ENCODE measurements around the gene WAC.

The WAC gene

DNA sequence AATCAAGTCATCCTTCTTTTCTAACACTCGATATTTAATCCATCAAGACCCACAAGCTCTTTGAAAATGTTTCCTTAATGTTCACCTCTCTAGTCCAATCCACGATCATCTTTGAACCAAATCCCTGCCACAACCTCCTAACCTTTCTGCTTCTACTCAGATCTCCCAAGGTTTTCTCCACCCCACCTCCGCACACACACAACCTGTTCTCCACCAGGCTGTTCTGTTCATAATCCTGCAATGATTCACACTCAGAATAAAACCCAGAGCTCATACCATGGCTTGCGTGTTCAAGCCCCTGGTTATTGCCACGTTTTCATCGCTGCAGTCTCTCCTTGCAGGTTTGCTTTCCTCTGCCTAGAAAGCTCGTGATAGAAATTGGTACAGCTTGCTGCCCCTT is 90.6 kb downstream of the WAC start:
- Histone ChIP-seq H3K9me3 (ENCODE audit: insufficient read depth, low read depth, low read length) (no peaks in the 10 kb centered on the region), H3K36me3 (ENCODE audit: insufficient read depth, low read depth, low read length) (peaks cover 30% of the 10 kb centered on the region), H3K27ac (ENCODE audit: low read length) (no peak overlapping the region), H3K4me1 (ENCODE audit: insufficient read depth, low read length) (no peaks in the 10 kb centered on the region), H3K4me3 (ENCODE audit: low read length) (no peak overlapping the region), H3K9ac (ENCODE audit: low read depth, low read length) (no peak overlapping the region), H3K27me3 (ENCODE audit: insufficient read depth, low read length) (no peaks in the 10 kb centered on the region)

GRCh38 chr10:28624351-28624750 is 91.4 kb downstream of the WAC start:
- Histone ChIP-seq H3K27ac (ENCODE audit: low read length) (no peak overlapping the region), H3K4me1 (ENCODE audit: insufficient read depth, low read length) (no peaks in the 10 kb centered on the region), H3K27me3 (ENCODE audit: insufficient read depth, low read length) (no peaks in the 10 kb centered on the region), H3K9me3 (ENCODE audit: insufficient read depth, low read depth, low read length) (no peaks in the 10 kb centered on the region), H3K9ac (ENCODE audit: low read depth, low read length) (no peak overlapping the region), H3K4me3 (ENCODE audit: low read length) (no peak overlapping the region), H3K36me3 (ENCODE audit: insufficient read depth, low read depth, low read length) (peaks cover 23% of the 10 kb centered on the region)

DNA sequence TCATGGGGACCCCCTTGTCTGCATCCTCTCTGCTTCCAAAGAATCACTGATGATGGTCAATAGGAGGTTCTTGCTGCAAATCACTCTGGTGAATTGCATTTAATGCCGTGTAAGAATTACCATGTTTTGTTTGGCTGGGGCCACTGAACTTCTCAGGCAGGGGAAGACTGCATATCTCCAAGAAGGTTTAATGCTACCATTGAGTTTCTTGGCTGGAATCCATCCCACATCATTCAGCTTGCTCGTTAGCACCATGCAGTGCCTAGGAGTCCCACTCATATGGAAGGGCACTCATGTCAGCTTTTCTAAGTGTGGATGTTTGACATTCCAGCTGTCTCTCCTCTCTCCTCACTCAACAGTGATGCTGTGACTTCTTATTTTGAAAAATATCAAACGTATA is 94.2 kb downstream of the WAC start:
- no peaks in the 10 kb centered on the region for H3K4me1 ChIP-seq (ENCODE audit: insufficient read depth, low read length)
- no peaks in the 10 kb centered on the region for H3K36me3 ChIP-seq (ENCODE audit: insufficient read depth, low read depth, low read length)
- no peak overlapping the region for H3K9ac ChIP-seq (ENCODE audit: low read depth, low read length)
- H3K27ac ChIP-seq (ENCODE audit: low read length): no peak overlapping the region
- H3K27me3 ChIP-seq (ENCODE audit: insufficient read depth, low read length): no peaks in the 10 kb centered on the region
- H3K9me3 ChIP-seq (ENCODE audit: insufficient read depth, low read depth, low read length): no peaks in the 10 kb centered on the region
- H3K4me3 ChIP-seq (ENCODE audit: low read length): no peak overlapping the region

GRCh38 chr10:28628184-28628893 is 95.4 kb downstream of the WAC start:
- Histone ChIP-seq H3K9ac (ENCODE audit: low read depth, low read length) (no peak overlapping the region), H3K27me3 (ENCODE audit: insufficient read depth, low read length) (no peaks in the 10 kb centered on the region), H3K4me1 (ENCODE audit: insufficient read depth, low read length) (no peaks in the 10 kb centered on the region)

DNA sequence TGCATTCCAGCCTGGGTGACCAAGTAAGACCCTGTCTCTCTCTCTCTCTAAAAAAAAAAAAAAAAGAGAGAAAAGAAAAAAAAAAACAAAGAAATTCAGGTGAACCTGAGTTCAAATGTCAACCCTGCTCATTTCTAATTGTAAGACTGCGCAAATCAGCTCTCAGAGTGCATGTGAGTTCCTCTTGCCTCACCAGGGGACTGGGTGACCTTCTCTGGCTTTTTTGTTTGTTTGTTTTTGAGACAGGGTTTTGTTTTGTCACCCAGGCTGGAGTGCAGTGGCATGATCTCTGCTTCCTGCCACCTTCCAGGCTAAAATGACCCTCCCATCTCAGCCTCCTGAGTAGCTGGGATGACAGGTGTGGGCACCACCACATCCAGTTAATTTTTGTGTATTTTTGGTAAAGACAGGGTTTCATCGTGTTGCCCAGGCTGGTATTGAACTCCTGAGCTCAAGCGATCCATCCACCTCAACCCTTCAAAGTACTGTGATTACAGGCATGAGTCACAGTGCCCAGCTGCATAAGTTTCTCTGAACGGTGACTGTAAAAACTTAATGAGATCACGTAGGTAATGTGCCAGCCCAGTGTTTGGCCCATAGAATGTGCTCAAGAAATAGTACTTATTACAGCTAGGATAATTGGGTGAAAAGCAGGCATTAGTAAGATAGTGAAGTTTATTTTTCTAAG is 99.1 kb downstream of the WAC start:
- H3K9me3 ChIP-seq (ENCODE audit: insufficient read depth, low read depth, low read length): no peaks in the 10 kb centered on the region
- H3K27me3 ChIP-seq (ENCODE audit: insufficient read depth, low read length): no peaks in the 10 kb centered on the region
- H3K4me1 ChIP-seq (ENCODE audit: insufficient read depth, low read length): no peaks in the 10 kb centered on the region
- H3K36me3 ChIP-seq (ENCODE audit: insufficient read depth, low read depth, low read length): no peaks in the 10 kb centered on the region
- no peak overlapping the region for H3K27ac ChIP-seq (ENCODE audit: low read length)
- H3K9ac ChIP-seq (ENCODE audit: low read depth, low read length): no peak overlapping the region
- H3K4me3 ChIP-seq (ENCODE audit: low read length): no peak overlapping the region

More at GRCh38 chr10:28628184-28628893, 95.4 kb downstream of the WAC start:
- H3K4me3 ChIP-seq (ENCODE audit: low read length): no peak overlapping the region
- no peak overlapping the region for H3K27ac ChIP-seq (ENCODE audit: low read length)
- no peaks in the 10 kb centered on the region for H3K9me3 ChIP-seq (ENCODE audit: insufficient read depth, low read depth, low read length)
- no peaks in the 10 kb centered on the region for H3K36me3 ChIP-seq (ENCODE audit: insufficient read depth, low read depth, low read length)

DNA sequence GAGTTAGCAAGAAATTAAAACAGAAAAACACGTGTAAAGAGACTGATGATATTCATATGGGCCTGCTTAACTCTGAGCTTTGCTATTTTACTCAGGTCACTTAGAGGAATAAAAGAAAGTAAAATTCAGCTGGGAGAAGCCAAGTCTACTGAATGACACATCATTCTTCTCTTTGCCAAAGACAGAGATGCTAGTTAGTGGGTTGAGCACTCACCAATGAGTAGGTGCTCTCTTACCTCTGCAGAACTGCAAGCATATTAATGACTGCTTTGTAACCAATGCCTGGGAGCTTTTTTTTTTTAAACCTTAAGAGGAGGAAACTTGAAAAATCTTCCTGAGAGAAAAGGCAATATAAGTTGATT is 99.6 kb downstream of the WAC start:
- Histone ChIP-seq H3K9ac (ENCODE audit: low read depth, low read length) (no peak overlapping the region), H3K27ac (ENCODE audit: low read length) (no peak overlapping the region), H3K36me3 (ENCODE audit: insufficient read depth, low read depth, low read length) (no peaks in the 10 kb centered on the region), H3K4me3 (ENCODE audit: low read length) (no peak overlapping the region), H3K4me1 (ENCODE audit: insufficient read depth, low read length) (no peaks in the 10 kb centered on the region), H3K27me3 (ENCODE audit: insufficient read depth, low read length) (no peaks in the 10 kb centered on the region), H3K9me3 (ENCODE audit: insufficient read depth, low read depth, low read length) (no peaks in the 10 kb centered on the region)

DNA sequence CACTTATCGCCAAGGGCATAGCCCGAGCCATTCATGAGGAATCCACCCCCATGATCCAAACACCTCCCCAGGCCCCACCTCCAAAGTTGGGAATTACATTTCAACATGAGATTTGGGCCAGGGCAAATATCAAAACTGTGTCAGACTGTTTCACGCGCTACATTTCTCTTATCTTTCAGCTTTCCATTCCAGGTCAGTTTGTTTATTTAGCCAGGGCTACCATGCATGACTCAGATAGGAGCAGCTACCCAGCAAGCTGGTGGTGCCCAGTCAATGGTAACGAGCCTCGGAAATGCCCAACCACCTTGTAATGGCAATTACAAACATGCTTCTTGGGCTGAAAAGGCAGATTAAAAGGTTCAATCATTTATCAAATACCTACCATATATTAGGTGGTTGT is 100.8 kb downstream of the WAC start:
- H3K4me1 ChIP-seq (ENCODE audit: insufficient read depth, low read length): no peaks in the 10 kb centered on the region
- H3K27ac ChIP-seq (ENCODE audit: low read length): no peak overlapping the region

DNA sequence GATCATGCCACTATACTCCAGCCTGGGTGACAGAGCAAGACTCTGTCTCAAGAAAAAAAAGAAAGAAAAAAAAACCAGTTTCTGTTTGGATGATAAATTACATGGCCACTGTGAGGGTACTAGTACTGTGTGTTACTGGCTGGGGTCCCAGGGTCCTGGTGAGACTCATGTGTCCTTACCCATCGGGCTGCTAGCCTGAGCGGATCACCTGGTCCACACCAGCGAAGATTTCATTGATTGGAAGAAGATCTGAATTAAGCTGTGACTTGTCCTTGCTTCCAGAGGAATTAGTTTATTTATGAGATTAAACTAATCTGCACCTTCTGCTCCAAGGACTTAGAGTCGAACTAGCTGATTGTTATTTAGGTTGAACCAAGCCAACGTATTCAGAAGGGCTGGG is 104.4 kb downstream of the WAC start:
- Histone ChIP-seq H3K4me1 (ENCODE audit: insufficient read depth, low read length) (no peaks in the 10 kb centered on the region), H3K9me3 (ENCODE audit: insufficient read depth, low read depth, low read length) (no peaks in the 10 kb centered on the region)

More for the DNA sequence above, 100.8 kb downstream of the WAC start:
- Histone ChIP-seq H3K9me3 (ENCODE audit: insufficient read depth, low read depth, low read length) (no peaks in the 10 kb centered on the region), H3K27me3 (ENCODE audit: insufficient read depth, low read length) (no peaks in the 10 kb centered on the region), H3K36me3 (ENCODE audit: insufficient read depth, low read depth, low read length) (no peaks in the 10 kb centered on the region), H3K4me3 (ENCODE audit: low read length) (no peak overlapping the region), H3K9ac (ENCODE audit: low read depth, low read length) (no peak overlapping the region)

GRCh38 chr10:28638392-28638791 is 105.5 kb downstream of the WAC start:
- Histone ChIP-seq H3K36me3 (ENCODE audit: insufficient read depth, low read depth, low read length) (no peaks in the 10 kb centered on the region), H3K4me1 (ENCODE audit: insufficient read depth, low read length) (no peaks in the 10 kb centered on the region), H3K9me3 (ENCODE audit: insufficient read depth, low read depth, low read length) (no peaks in the 10 kb centered on the region), H3K27me3 (ENCODE audit: insufficient read depth, low read length) (no peaks in the 10 kb centered on the region), H3K4me3 (ENCODE audit: low read length) (no peak overlapping the region), H3K9ac (ENCODE audit: low read depth, low read length) (no peak overlapping the region), H3K27ac (ENCODE audit: low read length) (no peak overlapping the region)

More for the DNA sequence above, 104.4 kb downstream of the WAC start:
- H3K27me3 ChIP-seq (ENCODE audit: insufficient read depth, low read length): no peaks in the 10 kb centered on the region
- H3K27ac ChIP-seq (ENCODE audit: low read length): no peak overlapping the region
- H3K36me3 ChIP-seq (ENCODE audit: insufficient read depth, low read depth, low read length): no peaks in the 10 kb centered on the region
- no peak overlapping the region for H3K4me3 ChIP-seq (ENCODE audit: low read length)
- H3K9ac ChIP-seq (ENCODE audit: low read depth, low read length): no peak overlapping the region

DNA sequence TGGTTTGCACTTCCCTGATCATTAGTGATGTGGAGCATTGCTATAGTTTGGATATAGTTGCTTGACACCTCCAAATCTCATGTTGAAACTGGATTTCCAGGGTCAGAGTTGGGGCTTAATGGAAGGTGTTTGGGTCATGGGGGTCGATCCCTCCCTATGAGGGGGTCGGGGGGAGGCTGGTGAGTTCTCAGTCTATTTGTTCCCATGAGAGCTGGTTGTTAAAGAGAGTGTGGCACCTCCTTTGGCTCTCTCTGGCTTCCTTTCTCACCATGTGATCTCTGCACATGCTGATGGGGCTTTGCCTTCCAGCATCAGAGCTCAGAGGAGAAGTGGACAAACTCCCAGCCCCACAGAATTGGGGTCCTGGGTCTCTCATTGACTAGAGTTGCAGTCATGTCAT is 107.6 kb downstream of the WAC start:
- no peak overlapping the region for H3K27ac ChIP-seq (ENCODE audit: low read length)

GRCh38 chr10:28644647-28645046 is 111.7 kb downstream of the WAC start:
- Histone ChIP-seq H3K9me3 (ENCODE audit: insufficient read depth, low read depth, low read length) (peaks cover 4% of the 10 kb centered on the region; the same call in 1 of the 2 replicates), H3K4me3 (ENCODE audit: low read length) (no peak overlapping the region), H3K27ac (ENCODE audit: low read length) (no peak overlapping the region), H3K4me1 (ENCODE audit: insufficient read depth, low read length) (no peaks in the 10 kb centered on the region), H3K36me3 (ENCODE audit: insufficient read depth, low read depth, low read length) (no peaks in the 10 kb centered on the region), H3K9ac (ENCODE audit: low read depth, low read length) (no peak overlapping the region), H3K27me3 (ENCODE audit: insufficient read depth, low read length) (no peaks in the 10 kb centered on the region)

More for the DNA sequence above, 107.6 kb downstream of the WAC start:
- no peaks in the 10 kb centered on the region for H3K4me1 ChIP-seq (ENCODE audit: insufficient read depth, low read length)
- H3K27me3 ChIP-seq (ENCODE audit: insufficient read depth, low read length): no peaks in the 10 kb centered on the region
- no peak overlapping the region for H3K9ac ChIP-seq (ENCODE audit: low read depth, low read length)
- H3K4me3 ChIP-seq (ENCODE audit: low read length): no peak overlapping the region
- H3K9me3 ChIP-seq (ENCODE audit: insufficient read depth, low read depth, low read length): no peaks in the 10 kb centered on the region
- H3K36me3 ChIP-seq (ENCODE audit: insufficient read depth, low read depth, low read length): no peaks in the 10 kb centered on the region

GRCh38 chr10:28652106-28652505 is 119.2 kb downstream of the WAC start:
- H3K27me3 ChIP-seq (ENCODE audit: insufficient read depth, low read length): no peaks in the 10 kb centered on the region
- H3K9ac ChIP-seq (ENCODE audit: low read depth, low read length): no peak overlapping the region
- no peak overlapping the region for H3K4me3 ChIP-seq (ENCODE audit: low read length)
- no peaks in the 10 kb centered on the region for H3K4me1 ChIP-seq (ENCODE audit: insufficient read depth, low read length)
- H3K27ac ChIP-seq (ENCODE audit: low read length): no peak overlapping the region
- no peaks in the 10 kb centered on the region for H3K36me3 ChIP-seq (ENCODE audit: insufficient read depth, low read depth, low read length)
- peaks cover 4% of the 10 kb centered on the region; the same call in 1 of the 2 replicates for H3K9me3 ChIP-seq (ENCODE audit: insufficient read depth, low read depth, low read length)
